Measurements from ENCODE around the gene SNX9. TPM values are rescaled to one million over a fixed set of nuclear protein-coding genes. Genes with fewer than 3 reads are reported as not detected.

Gene SNX9
- total RNA-seq, 2 donors from 2014 or later: 37.3 to 81.7 TPM

DNA sequence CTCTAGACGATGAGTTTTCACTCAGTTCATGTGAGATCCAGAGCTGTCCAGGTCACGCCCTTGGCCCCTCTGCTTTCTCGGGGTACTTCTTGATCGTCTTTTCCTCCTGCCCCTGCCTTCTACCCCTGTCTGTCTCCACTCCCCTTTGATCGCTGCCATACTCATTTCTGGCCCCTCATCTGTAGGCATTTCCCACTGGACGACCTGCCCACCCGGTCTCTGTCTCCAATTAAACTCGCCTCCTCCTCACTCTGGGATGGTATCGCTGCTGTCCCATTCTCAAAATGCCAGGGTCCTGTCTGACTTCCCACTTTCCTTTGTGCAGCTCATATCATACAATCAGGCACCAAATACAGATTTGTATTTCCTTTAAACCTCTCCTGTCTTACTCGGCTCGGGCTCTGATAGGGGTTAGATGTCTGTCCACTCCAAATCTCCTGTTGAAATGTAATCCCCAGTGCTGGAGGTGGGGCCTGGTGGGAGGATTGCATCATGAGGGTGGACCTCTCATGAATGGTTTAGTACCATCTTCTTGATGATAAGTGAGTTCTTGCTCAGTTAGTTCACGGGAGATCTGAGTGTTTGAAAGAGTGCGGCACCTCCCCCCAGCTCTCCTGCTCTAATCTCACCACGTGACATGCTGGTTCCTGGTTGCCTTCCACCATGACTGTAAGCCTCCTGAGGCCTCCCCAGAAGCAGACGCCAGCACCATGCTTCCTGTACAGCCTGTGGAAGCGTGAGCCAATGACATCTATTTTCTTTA lies 155.2 kb downstream of the SNX9 start:
- Histone ChIP-seq H3K9me3 (no peaks in the 10 kb centered on the region), H3K36me3 (no peaks in the 10 kb centered on the region), H3K27ac (no peak overlapping the region), H3K9ac (ENCODE audit: low read depth in 2 of 2, low read length in 2 of 2) (no peak overlapping the region), H3K27me3 (no peaks in the 10 kb centered on the region), H3K4me1 (no peaks in the 10 kb centered on the region), H3K4me3 (no peak overlapping the region)
- TF ChIP-seq, protein P1, sequence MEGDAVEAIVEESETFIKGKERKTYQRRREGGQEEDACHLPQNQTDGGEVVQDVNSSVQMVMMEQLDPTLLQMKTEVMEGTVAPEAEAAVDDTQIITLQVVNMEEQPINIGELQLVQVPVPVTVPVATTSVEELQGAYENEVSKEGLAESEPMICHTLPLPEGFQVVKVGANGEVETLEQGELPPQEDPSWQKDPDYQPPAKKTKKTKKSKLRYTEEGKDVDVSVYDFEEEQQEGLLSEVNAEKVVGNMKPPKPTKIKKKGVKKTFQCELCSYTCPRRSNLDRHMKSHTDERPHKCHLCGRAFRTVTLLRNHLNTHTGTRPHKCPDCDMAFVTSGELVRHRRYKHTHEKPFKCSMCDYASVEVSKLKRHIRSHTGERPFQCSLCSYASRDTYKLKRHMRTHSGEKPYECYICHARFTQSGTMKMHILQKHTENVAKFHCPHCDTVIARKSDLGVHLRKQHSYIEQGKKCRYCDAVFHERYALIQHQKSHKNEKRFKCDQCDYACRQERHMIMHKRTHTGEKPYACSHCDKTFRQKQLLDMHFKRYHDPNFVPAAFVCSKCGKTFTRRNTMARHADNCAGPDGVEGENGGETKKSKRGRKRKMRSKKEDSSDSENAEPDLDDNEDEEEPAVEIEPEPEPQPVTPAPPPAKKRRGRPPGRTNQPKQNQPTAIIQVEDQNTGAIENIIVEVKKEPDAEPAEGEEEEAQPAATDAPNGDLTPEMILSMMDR (IDR thresholded peaks at IDR 0.05): no peak
- no peak for DNase-seq
- intact Hi-C loops (cut with DNase I): no loop called here

DNA sequence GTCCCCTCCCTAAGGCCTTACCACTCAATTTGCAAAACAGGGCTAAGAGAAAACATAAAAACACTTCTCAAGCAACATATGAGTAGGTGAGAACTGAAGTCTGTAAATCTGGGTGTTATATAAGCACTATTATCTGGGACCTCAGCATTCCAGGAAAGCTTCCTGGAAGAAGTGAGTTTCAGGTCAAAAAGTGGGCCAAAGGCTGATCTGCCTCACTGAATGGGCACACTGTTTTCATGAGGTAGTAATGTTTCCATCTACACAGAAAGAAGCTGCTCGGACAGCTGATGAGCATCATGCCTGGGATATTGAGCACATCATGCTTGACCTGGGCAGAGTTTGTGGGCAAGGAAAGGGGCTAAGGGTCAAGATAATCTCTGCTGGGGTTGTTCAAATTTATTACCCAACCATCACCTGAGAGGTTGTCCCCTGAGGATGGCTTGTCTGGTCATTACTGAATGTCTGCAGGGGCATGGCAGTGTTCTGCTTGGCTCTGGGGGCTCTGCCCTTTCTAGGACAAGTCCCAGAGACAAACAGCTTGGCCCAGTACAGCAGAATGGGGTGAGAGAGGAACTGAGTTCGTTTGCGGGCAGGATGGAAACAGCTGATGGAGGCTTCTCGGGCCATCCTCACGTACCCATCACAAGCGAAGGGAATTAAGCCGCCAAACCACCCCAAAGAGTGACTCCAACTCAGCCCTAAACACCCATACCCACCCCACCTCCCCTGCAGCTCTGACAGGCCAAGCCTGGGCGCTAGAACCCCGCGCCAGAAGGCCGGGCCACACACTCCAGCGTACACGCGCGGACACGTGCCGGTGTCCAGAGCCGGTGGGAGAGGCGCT lies 157.5 kb downstream of the SNX9 start:
- Histone ChIP-seq H3K36me3 (no peaks in the 10 kb centered on the region), H3K27ac (peak overlapping the region; percentile 73), H3K9me3 (no peaks in the 10 kb centered on the region), H3K4me3 (peak overlapping the region; percentile 71), H3K4me1 (no peaks in the 10 kb centered on the region), H3K9ac (ENCODE audit: low read depth in 2 of 2, low read length in 2 of 2) (peak overlapping the region; percentile 80 to 98), H3K27me3 (no peaks in the 10 kb centered on the region)
- TF ChIP-seq, protein P1 (IDR thresholded peaks at IDR 0.05): no peak
- DNase-seq: no peak
- intact Hi-C loops (cut with DNase I): loop anchor here (5.0 kb wide), 1 partner anchor 92 kb away; no protein-coding TSS in a partner anchor

DNA sequence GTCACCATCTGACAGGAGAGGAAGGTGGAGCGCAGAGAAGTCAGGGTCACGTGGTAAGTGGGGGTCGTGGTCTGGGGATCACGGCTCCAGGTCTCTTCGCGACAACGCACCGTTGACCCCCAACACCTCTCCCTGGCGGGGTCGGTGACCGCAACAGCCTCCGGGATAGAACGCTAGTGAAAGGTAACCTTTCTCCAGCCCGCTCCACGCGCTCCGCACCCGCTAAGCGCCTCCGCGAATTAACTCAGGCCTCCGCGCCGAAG lies 158.0 kb downstream of the SNX9 start:
- intact Hi-C loops (cut with DNase I): loop anchor here (5.0 kb wide), 1 partner anchor 91 kb away; no protein-coding TSS in a partner anchor
- Histone ChIP-seq H3K27me3 (no peaks in the 10 kb centered on the region), H3K4me1 (no peaks in the 10 kb centered on the region), H3K9ac (ENCODE audit: low read depth in 2 of 2, low read length in 2 of 2) (peak overlapping the region; percentile 80 to 98), H3K36me3 (no peaks in the 10 kb centered on the region), H3K9me3 (no peaks in the 10 kb centered on the region), H3K27ac (peak overlapping the region; percentile 73), H3K4me3 (peak overlapping the region; percentile 71)
- TF ChIP-seq, protein P1 (IDR thresholded peaks at IDR 0.05): no peak
- peak; percentile 66 for DNase-seq

DNA sequence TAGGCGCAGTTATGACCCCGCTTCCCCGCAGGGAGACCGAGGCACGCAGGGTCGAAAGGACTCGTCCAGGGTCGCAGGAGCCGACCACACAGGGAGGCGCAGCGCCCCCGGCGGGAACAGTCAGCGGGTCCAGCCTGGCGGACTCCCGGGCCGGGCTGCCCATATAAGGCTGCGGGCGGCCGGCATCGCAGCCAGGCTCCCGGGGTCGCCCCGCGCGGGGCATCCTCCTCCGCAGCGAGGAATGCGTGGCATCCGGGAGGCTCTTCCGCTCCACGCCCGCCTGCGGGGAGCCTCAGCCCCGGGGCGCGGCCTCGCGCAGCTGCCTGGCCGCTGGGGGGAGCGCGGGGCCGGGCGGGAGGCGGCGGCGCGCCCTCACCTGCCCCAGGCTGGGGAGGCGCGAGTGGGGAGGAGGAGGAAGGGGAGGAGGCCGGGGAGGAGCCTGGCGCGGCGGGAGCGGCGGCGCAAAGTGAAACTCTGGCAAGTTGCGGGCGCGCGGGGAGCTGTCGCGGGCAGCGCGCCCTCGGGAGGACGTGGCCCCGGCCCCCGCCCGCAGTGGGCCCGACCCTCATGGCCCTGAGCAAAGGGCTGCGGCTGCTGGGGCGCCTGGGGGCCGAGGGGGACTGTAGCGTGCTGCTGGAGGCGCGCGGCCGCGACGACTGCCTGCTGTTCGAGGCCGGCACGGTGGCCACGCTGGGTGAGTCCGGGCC lies 158.5 kb downstream of the SNX9 start, which contains the start of gene SYNJ2:
TSS of gene SYNJ2 (plus strand) at position 469 of the 707 bp plus-strand sequence. CDS start at position 568, 99 bp downstream.
- intact Hi-C loops (cut with DNase I): loop anchor here (5.0 kb wide), 1 partner anchor 91 kb away; no protein-coding TSS in a partner anchor
- Histone ChIP-seq H3K27ac (peak within 1 kb of the TSS; percentile 73), H3K36me3 (no peaks in the 10 kb centered on the region), H3K27me3 (no peaks in the 10 kb centered on the region), H3K4me1 (no peaks in the 10 kb centered on the region), H3K9ac (ENCODE audit: low read depth in 2 of 2, low read length in 2 of 2) (peak within 1 kb of the TSS; percentile 80 to 98), H3K9me3 (no peaks in the 10 kb centered on the region), H3K4me3 (peak within 1 kb of the TSS; percentile 71)
- peak; percentile 89 for DNase-seq
- TF ChIP-seq, protein P1 (IDR thresholded peaks at IDR 0.05): peak; percentile 29

DNA sequence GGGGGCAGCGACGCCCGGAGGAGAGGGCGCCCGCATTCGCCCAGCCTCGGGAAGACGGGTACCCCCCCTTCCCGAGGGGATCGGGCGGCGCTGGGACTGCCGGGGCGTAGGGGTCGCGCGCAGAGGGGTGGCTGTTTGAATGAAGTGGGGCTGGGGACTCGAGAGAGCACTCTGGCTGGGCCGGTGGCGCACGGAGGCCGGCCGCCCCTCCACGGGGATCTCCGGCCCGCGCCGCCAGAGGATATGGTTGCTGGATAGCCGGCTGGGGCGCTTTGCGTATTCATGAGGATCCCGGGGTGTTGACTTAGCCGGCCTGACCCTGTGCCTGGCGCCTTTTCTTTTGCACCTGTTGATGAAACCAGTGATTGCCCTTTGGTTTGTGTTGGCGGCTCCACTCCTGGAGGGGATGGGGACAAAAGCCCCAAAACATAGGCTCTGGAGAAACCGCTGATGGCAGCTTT lies 159.1 kb downstream of the SNX9 start:
- peak overlapping the region; percentile 71 for H3K4me3 ChIP-seq
- peak; percentile 73 for DNase-seq
- H3K4me1 ChIP-seq: no peaks in the 10 kb centered on the region
- H3K9ac ChIP-seq (ENCODE audit: low read depth in 2 of 2, low read length in 2 of 2): peak overlapping the region; percentile 68 to 98
- peak overlapping the region; percentile 73 for H3K27ac ChIP-seq
- H3K36me3 ChIP-seq: no peaks in the 10 kb centered on the region
- intact Hi-C loops (cut with DNase I): loop anchor here (5.0 kb wide), 1 partner anchor 90 kb away; no protein-coding TSS in a partner anchor
- no peaks in the 10 kb centered on the region for H3K27me3 ChIP-seq
- TF ChIP-seq, protein P1 (IDR thresholded peaks at IDR 0.05): no peak
- no peaks in the 10 kb centered on the region for H3K9me3 ChIP-seq
